Measurements from ENCODE around the gene GOLGA8H. TPM values are rescaled to one million over a fixed set of nuclear protein-coding genes. Genes with fewer than 3 reads are reported as not detected.
"Not testable (repeated sequence)": the region's sequence is repeated elsewhere in the genome, so short reads cannot be mapped to it uniquely, and the experiment has no call there.

Gene GOLGA8H
- total and polyA plus RNA-seq, 5 donors from 2014 or later = not detected

GRCh38 chr15:30625436-30626193 is 21.8 kb downstream of the GOLGA8H start, which contains the start of gene ARHGAP11B:
Gene ARHGAP11B, plus strand, starts transcription at chr15:30626128.
- Mint-ChIP-seq H3K4me1 (peaks cover 6 to 29% (median 18%) of the 10 kb centered on the region in 4 donors), H3K4me3 (peak within 1 kb of the TSS; percentile 96 to 99 (median 98)), H3K27ac (peak within 1 kb of the TSS; percentile 94 to 100 (median 100))
- peak; percentile 96 for ATAC-seq (ENCODE audit: low read depth in 2 of 2)
- not testable (repeated sequence) for H3K9me3 ChIP-seq (ENCODE audit: control insufficient read depth in 2 of 2, low read length in 2 of 2); H3K36me3 Mint-ChIP-seq; H3K36me3 ChIP-seq (ENCODE audit: control insufficient read depth, insufficient read depth, low read length); H3K27me3 ChIP-seq (ENCODE audit: control insufficient read depth, insufficient read depth, low read length); H3K27me3 Mint-ChIP-seq; H3K4me1 ChIP-seq (ENCODE audit: control insufficient read depth, insufficient read depth, low read length, poor library complexity, severe bottlenecking); H3K9me3 Mint-ChIP-seq
- peak; percentile 96 to 99 (median 98) for DNase-seq
- peak within 1 kb of the TSS; percentile 96 for H3K4me3 ChIP-seq (ENCODE audit: low read depth, low read length)
- H3K27ac ChIP-seq (ENCODE audit: insufficient read depth, low read length, poor library complexity, severe bottlenecking) = peak within 1 kb of the TSS; percentile 85

DNA sequence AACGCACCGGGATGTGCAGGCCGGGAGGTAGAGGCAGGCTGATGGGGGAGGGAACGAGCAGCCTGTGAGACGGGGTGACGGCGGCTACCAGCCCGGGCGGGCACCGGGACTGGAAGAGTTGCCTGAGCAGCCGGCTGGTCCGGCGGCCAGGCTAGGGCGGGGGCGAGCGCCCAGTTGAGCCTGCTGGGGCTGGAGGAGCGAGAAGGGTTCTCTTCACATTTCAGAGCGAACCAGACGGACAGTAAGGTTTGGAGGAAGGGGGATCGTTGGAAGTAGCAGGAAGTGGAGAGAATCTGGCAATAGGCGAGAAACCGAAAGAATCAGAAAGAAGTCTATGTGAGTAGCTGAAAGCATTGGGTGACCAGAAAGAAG is 22.4 kb downstream of the GOLGA8H start:
- H3K36me3 Mint-ChIP-seq; H3K36me3 ChIP-seq (ENCODE audit: control insufficient read depth, insufficient read depth, low read length); H3K27me3 ChIP-seq (ENCODE audit: control insufficient read depth, insufficient read depth, low read length); H3K9me3 ChIP-seq (ENCODE audit: control insufficient read depth in 2 of 2, low read length in 2 of 2); H3K9me3 Mint-ChIP-seq; ATAC-seq (ENCODE audit: low read depth in 2 of 2); H3K4me1 ChIP-seq (ENCODE audit: control insufficient read depth, insufficient read depth, low read length, poor library complexity, severe bottlenecking); H3K27me3 Mint-ChIP-seq: not testable (repeated sequence)
- peak overlapping the region; percentile 94 to 100 (median 100) for H3K27ac Mint-ChIP-seq
- H3K27ac ChIP-seq (ENCODE audit: insufficient read depth, low read length, poor library complexity, severe bottlenecking) = peak overlapping the region; percentile 85
- H3K4me1 Mint-ChIP-seq = peaks cover 6 to 29% (median 18%) of the 10 kb centered on the region in 4 donors
- peak in 2 of 3 donors; percentile 39 to 41 for DNase-seq
- peak overlapping the region; percentile 96 for H3K4me3 ChIP-seq (ENCODE audit: low read depth, low read length)
- H3K4me3 Mint-ChIP-seq = peak overlapping the region; percentile 96 to 99 (median 98)

- not testable (repeated sequence) for ATAC-seq (ENCODE audit: low read depth in 2 of 2); H3K9me3 ChIP-seq (ENCODE audit: control insufficient read depth in 2 of 2, low read length in 2 of 2); H3K36me3 Mint-ChIP-seq; H3K27me3 ChIP-seq (ENCODE audit: control insufficient read depth, insufficient read depth, low read length); H3K36me3 ChIP-seq (ENCODE audit: control insufficient read depth, insufficient read depth, low read length); H3K4me1 ChIP-seq (ENCODE audit: control insufficient read depth, insufficient read depth, low read length, poor library complexity, severe bottlenecking); H3K9me3 Mint-ChIP-seq; H3K27me3 Mint-ChIP-seq
- DNase-seq = peak in 1 of 3 donors; percentile 24
- Mint-ChIP-seq H3K4me3 (peak overlapping the region; percentile 96 to 99 (median 98)), H3K4me1 (peaks cover 6 to 29% (median 18%) of the 10 kb centered on the region in 4 donors), H3K27ac (peak overlapping the region; percentile 90 to 100 (median 94))
- Histone ChIP-seq H3K27ac (ENCODE audit: insufficient read depth, low read length, poor library complexity, severe bottlenecking) (peak overlapping the region; percentile 85), H3K4me3 (ENCODE audit: low read depth, low read length) (peak overlapping the region; percentile 96)
These were observed 22.8 kb downstream of the GOLGA8H start for GRCh38 chr15:30626632-30627031.

DNA sequence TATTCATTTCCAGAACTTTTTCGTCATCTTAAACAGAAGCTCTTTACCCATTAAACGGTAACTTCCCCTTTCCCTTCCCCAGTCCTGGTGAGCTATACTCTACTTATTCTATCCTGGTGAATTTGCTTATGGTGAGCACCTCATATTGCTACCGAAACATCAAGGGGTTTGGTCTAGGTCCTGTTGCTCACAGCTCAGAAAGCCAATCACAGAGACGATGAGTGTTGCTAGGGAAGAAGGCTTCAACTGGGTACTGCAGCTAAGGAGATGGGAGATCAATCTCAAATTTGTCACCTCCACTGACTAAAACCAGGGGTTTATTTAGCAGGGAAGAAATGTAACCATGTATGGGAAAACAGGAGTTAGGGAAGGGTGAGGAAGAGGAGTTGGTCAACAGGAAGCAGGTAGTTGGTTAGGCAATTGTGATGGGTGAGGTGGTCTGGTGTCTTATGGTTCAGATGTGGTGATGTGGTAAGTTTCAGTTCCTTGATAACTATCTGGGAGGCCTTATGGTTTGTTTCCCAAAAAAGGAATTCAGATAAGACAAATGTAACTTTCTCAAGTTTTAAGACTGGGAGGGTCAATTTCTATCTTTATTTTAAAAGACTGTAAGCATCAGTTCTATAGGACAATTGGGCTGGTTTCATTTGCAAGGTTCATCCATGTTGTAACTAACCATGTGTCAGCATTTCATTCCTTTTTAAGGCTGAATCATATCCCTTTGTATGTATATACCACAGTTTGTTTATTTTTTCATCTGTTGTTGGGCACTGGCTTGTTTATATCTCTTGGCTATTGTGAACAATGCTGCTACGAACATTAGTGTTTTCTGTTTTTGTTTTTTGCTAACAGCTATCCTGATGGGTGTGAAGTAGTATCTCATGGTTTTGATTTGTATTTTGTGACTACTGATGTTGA is 46.4 kb downstream of the GOLGA8H start:
- H3K9me3 ChIP-seq (ENCODE audit: control insufficient read depth in 2 of 2, low read length in 2 of 2) = no peaks in the 10 kb centered on the region
- Mint-ChIP-seq H3K4me3 (peak overlapping the region in 1 of 4 donors; percentile 62), H3K27ac (peak overlapping the region in 2 of 3 donors; percentile 37 to 52), H3K4me1 (peaks cover 10 to 26% (median 20%) of the 10 kb centered on the region in 4 donors), H3K27me3 (no peaks in the 10 kb centered on the region), H3K9me3 (peaks cover 0 to 2% (median 0%) of the 10 kb centered on the region in 7 donors), H3K36me3 (peaks cover 17% of the 10 kb centered on the region)
- no peaks in the 10 kb centered on the region for H3K27me3 ChIP-seq (ENCODE audit: control insufficient read depth, insufficient read depth, low read length)
- H3K4me3 ChIP-seq (ENCODE audit: low read depth, low read length) = peak overlapping the region; percentile 17
- peak in 1 of 3 donors; percentile 20 for DNase-seq
- H3K4me1 ChIP-seq (ENCODE audit: control insufficient read depth, insufficient read depth, low read length, poor library complexity, severe bottlenecking) = peaks cover 7% of the 10 kb centered on the region
- no peak overlapping the region for H3K27ac ChIP-seq (ENCODE audit: insufficient read depth, low read length, poor library complexity, severe bottlenecking)
- no peak for ATAC-seq (ENCODE audit: low read depth in 2 of 2)
- no peaks in the 10 kb centered on the region for H3K36me3 ChIP-seq (ENCODE audit: control insufficient read depth, insufficient read depth, low read length)

GRCh38 chr15:30661154-30661553 is 57.3 kb downstream of the GOLGA8H start:
- H3K4me1 Mint-ChIP-seq; H3K4me3 ChIP-seq (ENCODE audit: low read depth, low read length); H3K9me3 ChIP-seq (ENCODE audit: control insufficient read depth in 2 of 2, low read length in 2 of 2); H3K36me3 Mint-ChIP-seq; H3K9me3 Mint-ChIP-seq; H3K27me3 Mint-ChIP-seq; H3K27ac ChIP-seq (ENCODE audit: insufficient read depth, low read length, poor library complexity, severe bottlenecking); H3K4me1 ChIP-seq (ENCODE audit: control insufficient read depth, insufficient read depth, low read length, poor library complexity, severe bottlenecking); ATAC-seq (ENCODE audit: low read depth in 2 of 2); H3K27me3 ChIP-seq (ENCODE audit: control insufficient read depth, insufficient read depth, low read length); H3K4me3 Mint-ChIP-seq; H3K36me3 ChIP-seq (ENCODE audit: control insufficient read depth, insufficient read depth, low read length); H3K27ac Mint-ChIP-seq: not testable (repeated sequence)
- DNase-seq = peak in 2 of 3 donors; percentile 32 to 45

Other genes with a start within 250 kb of the GOLGA8H start
- 0.59 TPM for gene CHRFAM7A, start 210.5 kb upstream of the GOLGA8H start, total RNA-seq
- 1 to 10 TPM in 1 of 4 donors, under 1 TPM in 3; 0.16 to 3.4 (median 0.42) TPM for gene CHRFAM7A, start 210.5 kb upstream of the GOLGA8H start, polyA plus RNA-seq
- 0.69 TPM for gene GOLGA8R, start 189.8 kb upstream of the GOLGA8H start, total RNA-seq
- gene GOLGA8R, start 189.8 kb upstream of the GOLGA8H start, polyA plus RNA-seq = under 1 TPM in 1 of 4 donors, not detected in 3; 0.08 TPM
- 0.52 TPM for gene GOLGA8Q, start 52.0 kb upstream of the GOLGA8H start, total RNA-seq
- gene GOLGA8Q, start 52.0 kb upstream of the GOLGA8H start, polyA plus RNA-seq = not detected

Data from CD4-positive, CD25-positive, alpha-beta regulatory T cell (primary cell).